Activated naive CD4-positive, alpha-beta T cell treated with anti-CD3 and anti-CD28 coated beads for 36 hours (primary cell): ENCODE measurements around the gene VOPP1. TPM values are rescaled to one million over a fixed set of nuclear protein-coding genes. Genes with fewer than 3 reads are reported as not detected.

ENCODE experiments used
- CTCF ChIA-PET: fragments of 350-600 bp; sonication (Branson Sonifier 250); formaldehyde crosslinking; loops from one replicate; lab custom pipeline; 2021; ENCODE audit warnings: antibody characterized with exemption; lab: Charles Lee
- DNase-seq: peaks from one replicate; pipeline ENCODE4 v3.0.0-alpha.2; 2020
- H3K27ac Mint-ChIP-seq: one replicate; pipeline ENCODE4 v1.8.0; 2021; ENCODE audit warnings: mild to moderate bottlenecking, mixed read lengths
- H3K27me3 Mint-ChIP-seq: one replicate; pipeline ENCODE4 v1.8.0; 2021; ENCODE audit warnings: low read depth, mixed read lengths
- H3K36me3 Mint-ChIP-seq: one replicate; pipeline ENCODE4 v1.8.0; 2021; ENCODE audit warnings: low read depth, mixed read lengths
- H3K4me1 Mint-ChIP-seq: one replicate; pipeline ENCODE4 v1.8.0; 2021; ENCODE audit warnings: low read depth, mixed read lengths
- H3K4me3 Mint-ChIP-seq: one replicate; pipeline ENCODE4 v1.8.0; 2021; ENCODE audit warnings: mild to moderate bottlenecking, moderate library complexity, mixed read lengths
- H3K9me3 Mint-ChIP-seq: one replicate; pipeline ENCODE4 v1.8.0; 2021; ENCODE audit warnings: mixed read lengths
- intact Hi-C: fragments of 100-400 bp; cut with micrococcal nuclease; formaldehyde crosslinking; loops from one replicate; pipeline ENCODE4 v1.15.1; 2023
- total RNA-seq, 2 experiments: library from RNA; stranded (reverse); gene quantifications; one replicate each; pipeline ENCODE4 v1.2.3, GENCODE V29; 2021

The VOPP1 gene
- total RNA-seq, 2 experiments from 2014 or later: 100 to 102 TPM

- no peak overlapping the region for H3K27ac Mint-ChIP-seq
- peaks cover 10% of the 10 kb centered on the region for H3K4me1 Mint-ChIP-seq
Measured at GRCh38 chr7:55444786-55445185, 127.5 kb downstream of the VOPP1 start.

GRCh38 chr7:55441774-55442522, 130.4 kb downstream of the VOPP1 start:
- Mint-ChIP-seq H3K36me3 (peaks cover 6% of the 10 kb centered on the region), H3K9me3 (no peaks in the 10 kb centered on the region), H3K4me1 (peaks cover 32% of the 10 kb centered on the region), H3K4me3 (no peak overlapping the region), H3K27ac (no peak overlapping the region), H3K27me3 (no peaks in the 10 kb centered on the region)
- intact Hi-C loops: no loop called here
- DNase-seq: no peak
- CTCF ChIA-PET: interaction anchor here (0.9 to 1.1 kb wide), 2 partner anchors 9 to 156 kb away, joined by 3 read pairs; no protein-coding TSS in a partner anchor

More at GRCh38 chr7:55444786-55445185, 127.5 kb downstream of the VOPP1 start:
- Mint-ChIP-seq H3K36me3 (peaks cover 6% of the 10 kb centered on the region), H3K4me3 (no peak overlapping the region), H3K9me3 (no peaks in the 10 kb centered on the region), H3K27me3 (no peaks in the 10 kb centered on the region)
- no peak for DNase-seq
- intact Hi-C loops: no loop called here
- CTCF ChIA-PET: interaction anchor here (1.3 kb wide), 1 partner anchor 12 kb away, joined by 6 read pairs; no protein-coding TSS in a partner anchor

- Mint-ChIP-seq H3K4me1 (peaks cover 41% of the 10 kb centered on the region), H3K27ac (no peak overlapping the region), H3K27me3 (no peaks in the 10 kb centered on the region), H3K4me3 (no peak overlapping the region), H3K9me3 (no peaks in the 10 kb centered on the region), H3K36me3 (peaks cover 2% of the 10 kb centered on the region)
- CTCF ChIA-PET: no interaction called here
- intact Hi-C loops: no loop called here
- no peak for DNase-seq
Measured at GRCh38 chr7:55441002-55441401, 131.3 kb downstream of the VOPP1 start.

GRCh38 chr7:55440040-55440690, 132.1 kb downstream of the VOPP1 start:
- DNase-seq: no peak
- CTCF ChIA-PET: no interaction called here
- no peak overlapping the region for H3K27ac Mint-ChIP-seq

GRCh38 chr7:55439627-55440026, 132.7 kb downstream of the VOPP1 start:
- intact Hi-C loops: no loop called here
- H3K36me3 Mint-ChIP-seq: no peaks in the 10 kb centered on the region
- no peak overlapping the region for H3K27ac Mint-ChIP-seq
- no peak overlapping the region for H3K4me3 Mint-ChIP-seq
- H3K9me3 Mint-ChIP-seq: no peaks in the 10 kb centered on the region
- H3K4me1 Mint-ChIP-seq: peaks cover 38% of the 10 kb centered on the region
- CTCF ChIA-PET: no interaction called here
- H3K27me3 Mint-ChIP-seq: no peaks in the 10 kb centered on the region
- DNase-seq: peak; percentile 39

More at GRCh38 chr7:55440040-55440690, 132.1 kb downstream of the VOPP1 start:
- peaks cover 42% of the 10 kb centered on the region for H3K4me1 Mint-ChIP-seq
- intact Hi-C loops: no loop called here
- H3K36me3 Mint-ChIP-seq: no peaks in the 10 kb centered on the region
- no peaks in the 10 kb centered on the region for H3K27me3 Mint-ChIP-seq
- no peaks in the 10 kb centered on the region for H3K9me3 Mint-ChIP-seq
- no peak overlapping the region for H3K4me3 Mint-ChIP-seq

- Mint-ChIP-seq H3K9me3 (no peaks in the 10 kb centered on the region), H3K27me3 (no peaks in the 10 kb centered on the region), H3K36me3 (no peaks in the 10 kb centered on the region), H3K27ac (no peak overlapping the region), H3K4me1 (peaks cover 38% of the 10 kb centered on the region), H3K4me3 (no peak overlapping the region)
- CTCF ChIA-PET: no interaction called here
- DNase-seq: peak; percentile 26
- intact Hi-C loops: no loop called here
Measured at GRCh38 chr7:55438757-55439525, 133.4 kb downstream of the VOPP1 start.

GRCh38 chr7:55438085-55438756, 134.1 kb downstream of the VOPP1 start:
- CTCF ChIA-PET: no interaction called here
- H3K27me3 Mint-ChIP-seq: no peaks in the 10 kb centered on the region
- H3K9me3 Mint-ChIP-seq: no peaks in the 10 kb centered on the region
- no peak for DNase-seq
- H3K27ac Mint-ChIP-seq: no peak overlapping the region
- no peak overlapping the region for H3K4me3 Mint-ChIP-seq
- no peaks in the 10 kb centered on the region for H3K36me3 Mint-ChIP-seq
- intact Hi-C loops: no loop called here
- peaks cover 46% of the 10 kb centered on the region for H3K4me1 Mint-ChIP-seq

GRCh38 chr7:55437375-55437774, 134.9 kb downstream of the VOPP1 start:
- intact Hi-C loops: no loop called here
- H3K27me3 Mint-ChIP-seq: no peaks in the 10 kb centered on the region
- H3K27ac Mint-ChIP-seq: no peak overlapping the region
- peaks cover 54% of the 10 kb centered on the region for H3K4me1 Mint-ChIP-seq
- no peaks in the 10 kb centered on the region for H3K36me3 Mint-ChIP-seq
- no peak overlapping the region for H3K4me3 Mint-ChIP-seq
- CTCF ChIA-PET: interaction anchor here (1.6 kb wide), 1 partner anchor 185 kb away, joined by 3 read pairs; no protein-coding TSS in a partner anchor
- no peaks in the 10 kb centered on the region for H3K9me3 Mint-ChIP-seq
- no peak for DNase-seq

- no peak for DNase-seq
- Mint-ChIP-seq H3K9me3 (no peaks in the 10 kb centered on the region), H3K4me1 (peaks cover 56% of the 10 kb centered on the region), H3K27me3 (no peaks in the 10 kb centered on the region), H3K4me3 (no peak overlapping the region), H3K36me3 (no peaks in the 10 kb centered on the region), H3K27ac (no peak overlapping the region)
- intact Hi-C loops: no loop called here
- CTCF ChIA-PET: interaction anchor here (0.7 to 1.9 kb wide), 3 partner anchors 72 to 184 kb away, joined by 3 to 5 read pairs (median 3); no protein-coding TSS in a partner anchor
Measured at GRCh38 chr7:55436457-55436856, 135.8 kb downstream of the VOPP1 start.

GRCh38 chr7:55435466-55435865, 136.8 kb downstream of the VOPP1 start:
- no peaks in the 10 kb centered on the region for H3K9me3 Mint-ChIP-seq
- peaks cover 56% of the 10 kb centered on the region for H3K4me1 Mint-ChIP-seq
- H3K27me3 Mint-ChIP-seq: no peaks in the 10 kb centered on the region
- H3K4me3 Mint-ChIP-seq: no peak overlapping the region
- DNase-seq: no peak
- intact Hi-C loops: no loop called here
- no peak overlapping the region for H3K27ac Mint-ChIP-seq
- no peaks in the 10 kb centered on the region for H3K36me3 Mint-ChIP-seq
- CTCF ChIA-PET: interaction anchor here (0.8 to 2.9 kb wide), 3 partner anchors 73 to 163 kb away, joined by 3 to 20 read pairs (median 5); no protein-coding TSS in a partner anchor

- H3K9me3 Mint-ChIP-seq: no peaks in the 10 kb centered on the region
- CTCF ChIA-PET: interaction anchor here (0.6 to 2.9 kb wide), 15 partner anchors 9 to 995 kb away, joined by 3 to 20 read pairs (median 4); no protein-coding TSS in a partner anchor
- intact Hi-C loops: loop anchor here (1.0 to 5.0 kb wide), 8 partner anchors 36 to 519 kb away; partner anchors contain the start of gene MRPS17
- H3K36me3 Mint-ChIP-seq: no peaks in the 10 kb centered on the region
- H3K4me1 Mint-ChIP-seq: peaks cover 37% of the 10 kb centered on the region
- H3K4me3 Mint-ChIP-seq: no peak overlapping the region
- H3K27ac Mint-ChIP-seq: no peak overlapping the region
- peak; percentile 56 for DNase-seq
- no peaks in the 10 kb centered on the region for H3K27me3 Mint-ChIP-seq
Measured at GRCh38 chr7:55432939-55433784, 139.1 kb downstream of the VOPP1 start.
